Lower leg skin (tissue), 4 donors: ENCODE data around the gene MEGF6. TPM values are rescaled to one million over a fixed set of nuclear protein-coding genes. Genes with fewer than 3 reads are reported as not detected.

Source experiments
- DNase-seq, 2 donors: peaks; one replicate each; pipeline ENCODE4 v3.0.0-alpha.2; 2019; ENCODE audit warnings: low spot score in 2 of 2
- H3K4me3 ChIP-seq: fragments of 200-600 bp; sonication (generic); 2 replicates; pipeline ENCODE4 v1.5.1; 2017; ENCODE audit warnings: mild to moderate bottlenecking, low read depth; ENCODE audit not compliant: poor library complexity, severe bottlenecking
- CTCF ChIP-seq, 3 donors: fragments of 450-650 bp; IDR thresholded peaks; one replicate each; pipeline ENCODE4 v1.5.1; 2016; ENCODE audit warnings: antibody characterized with exemption in 3 of 3, mild to moderate bottlenecking in 3 of 3, moderate library complexity in 2 of 3
- POLR2A ChIP-seq, 2 donors: fragments of 450-650 bp; IDR thresholded peaks; one replicate each; pipeline ENCODE4 v1.6.1; 2016 to 2017; ENCODE audit warnings: antibody characterized with exemption in 2 of 2, mild to moderate bottlenecking in 1 of 2, moderate library complexity in 1 of 2
- WGBS, 2 donors: methylation state at CpG; one replicate each; pipeline ENCODE4 v1.1.5; 2018; 5-methylcytosine and 5-hydroxymethylcytosine counted together
- intact Hi-C: fragments of 100-400 bp; cut with DNase I; formaldehyde crosslinking; loops from one replicate; pipeline ENCODE4 v1.15.0; 2023; ENCODE audit warnings: low total_unique reads
- total RNA-seq, 4 donors: library from RNA; depleted of rRNA; stranded (reverse); fragments of >200 nt; gene quantifications; one replicate each; pipeline ENCODE4 v1.1.0, GENCODE V29; 2016

The MEGF6 gene
- total RNA-seq, 4 donors from 2014 or later: 81.1 to 147 (median 86.1) TPM

- DNase-seq: no peak
- TF ChIP-seq CTCF (IDR thresholded peaks at IDR 0.05) (no peak), POLR2A (IDR thresholded peaks at IDR 0.05) (no peak)
- 87 to 92% methylated on average over 27 to 29 of the region's 30 CpGs for WGBS, 2 donors
- no peak overlapping the region for H3K4me3 ChIP-seq
- intact Hi-C loops: no loop called here
Observed at GRCh38 chr1:3461238-3461933, 149.9 kb downstream of the MEGF6 start.

- H3K4me3 ChIP-seq: no peak overlapping the region
- intact Hi-C loops: no loop called here
- 49 to 54% methylated on average over 13 to 14 of the region's 14 CpGs for WGBS, 2 donors
- no peak for TF ChIP-seq POLR2A (IDR thresholded peaks at IDR 0.05)
- no peak for TF ChIP-seq CTCF (IDR thresholded peaks at IDR 0.05)
- no peak for DNase-seq
Observed at GRCh38 chr1:3460672-3461131, 150.6 kb downstream of the MEGF6 start.

GRCh38 chr1:3459940-3460671 lies 151.2 kb downstream of the MEGF6 start:
- H3K4me3 ChIP-seq: no peak overlapping the region
- TF ChIP-seq POLR2A (IDR thresholded peaks at IDR 0.05) (no peak), CTCF (IDR thresholded peaks at IDR 0.05) (no peak)
- intact Hi-C loops: no loop called here
- DNase-seq: no peak
- whole genome bisulfite sequencing, 2 donors: 41 to 50% methylated on average over 22 to 23 of the region's 23 CpGs

DNA sequence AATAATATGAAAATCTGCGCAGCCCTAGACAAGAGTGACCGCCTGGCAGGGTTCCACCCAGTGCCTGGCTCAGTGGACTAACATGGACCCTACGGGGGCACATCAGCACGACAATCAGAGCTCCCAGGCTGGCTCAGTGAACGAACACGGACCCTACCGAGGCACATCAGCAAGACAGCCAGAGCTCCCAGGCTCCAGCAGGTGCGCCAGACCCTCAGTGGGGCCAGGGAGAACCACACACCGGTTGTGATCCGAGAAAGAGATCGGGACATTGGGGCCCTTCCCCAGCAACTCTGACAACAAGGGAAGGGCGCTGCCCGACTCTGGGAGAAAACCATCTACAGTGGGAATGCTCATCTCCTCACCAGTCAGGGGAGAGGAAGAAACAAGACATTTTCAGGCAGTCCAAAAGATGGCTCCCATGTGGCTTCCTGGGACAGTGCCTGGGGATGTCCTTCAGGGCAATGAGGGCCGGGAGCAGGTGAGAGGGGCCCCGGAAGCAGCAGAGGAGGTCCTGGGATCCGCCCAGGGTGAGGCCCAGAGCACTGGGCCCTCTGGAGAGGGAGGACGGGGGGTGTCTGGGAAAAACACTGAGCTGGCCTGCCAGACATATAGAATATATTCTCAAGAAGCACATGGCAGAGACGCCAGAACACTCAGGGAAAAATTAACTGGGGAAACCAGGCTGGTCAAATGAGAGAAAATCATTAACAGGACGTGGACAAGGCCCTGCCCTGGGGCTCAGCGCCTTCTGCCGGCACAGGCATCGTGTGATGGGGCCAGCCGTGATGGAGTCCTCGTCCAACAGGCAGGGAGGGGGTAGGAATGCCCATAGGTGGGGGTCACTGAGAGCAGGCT lies 152.0 kb downstream of the MEGF6 start:
- 67 to 72% methylated on average over 24 of the region's 24 CpGs for WGBS, 2 donors
- no peak for DNase-seq
- intact Hi-C loops: no loop called here
- TF ChIP-seq CTCF (IDR thresholded peaks at IDR 0.05): no peak
- no peak overlapping the region for H3K4me3 ChIP-seq

- intact Hi-C loops: no loop called here
- no peak overlapping the region for H3K4me3 ChIP-seq
- WGBS, 2 donors: 31 to 34% methylated on average over 17 to 18 of the region's 18 CpGs
- no peak for DNase-seq
- TF ChIP-seq CTCF (IDR thresholded peaks at IDR 0.05): no peak
- no peak for TF ChIP-seq POLR2A (IDR thresholded peaks at IDR 0.05)
Observed at GRCh38 chr1:3457910-3458883, 153.1 kb downstream of the MEGF6 start.
